ENCODE data around the gene DRC7.

The DRC7 gene

GRCh38 chr16:57761957-57762356 is 67.4 kb downstream of the DRC7 start:
- Histone ChIP-seq H3K79me2 (no peaks in the 10 kb centered on the region), H3K9me3 (ENCODE audit: control insufficient read depth, low read length) (no peaks in the 10 kb centered on the region), H3K36me3 (ENCODE audit: control insufficient read depth, insufficient read depth, low read length) (no peaks in the 10 kb centered on the region), H3K9ac (no peak overlapping the region), H3K4me3 (ENCODE audit: low read depth, low read length) (no peak overlapping the region), H3K27me3 (ENCODE audit: control insufficient read depth, insufficient read depth, low read length) (no peaks in the 10 kb centered on the region), H3K4me2 (ENCODE audit: low read length) (no peak overlapping the region), H2AFZ (no peak overlapping the region), H3K4me1 (no peaks in the 10 kb centered on the region), H3K27ac (no peak overlapping the region)
- no peak for TF ChIP-seq CTCF (IDR thresholded peaks at IDR 0.05)

- no peaks in the 10 kb centered on the region for H3K79me2 ChIP-seq
- H2AFZ ChIP-seq = no peak overlapping the region
- H3K4me3 ChIP-seq (ENCODE audit: low read depth, low read length) = no peak overlapping the region
- no peaks in the 10 kb centered on the region for H3K27me3 ChIP-seq (ENCODE audit: control insufficient read depth, insufficient read depth, low read length)
- no peaks in the 10 kb centered on the region for H3K4me1 ChIP-seq
- TF ChIP-seq CTCF (IDR thresholded peaks at IDR 0.05) = no peak
- H3K4me2 ChIP-seq (ENCODE audit: low read length) = no peak overlapping the region
- no peaks in the 10 kb centered on the region for H3K36me3 ChIP-seq (ENCODE audit: control insufficient read depth, insufficient read depth, low read length)
- no peaks in the 10 kb centered on the region for H3K9me3 ChIP-seq (ENCODE audit: control insufficient read depth, low read length)
- no peak overlapping the region for H3K27ac ChIP-seq
- no peak overlapping the region for H3K9ac ChIP-seq
Observed at GRCh38 chr16:57762365-57763040, 67.9 kb downstream of the DRC7 start.

- Histone ChIP-seq H2AFZ (no peak overlapping the region), H3K9me3 (ENCODE audit: control insufficient read depth, low read length) (no peaks in the 10 kb centered on the region), H3K4me3 (ENCODE audit: low read depth, low read length) (no peak overlapping the region), H3K4me2 (ENCODE audit: low read length) (no peak overlapping the region), H3K36me3 (ENCODE audit: control insufficient read depth, insufficient read depth, low read length) (no peaks in the 10 kb centered on the region), H3K27me3 (ENCODE audit: control insufficient read depth, insufficient read depth, low read length) (no peaks in the 10 kb centered on the region), H3K4me1 (no peaks in the 10 kb centered on the region), H3K27ac (no peak overlapping the region), H3K79me2 (no peaks in the 10 kb centered on the region), H3K9ac (no peak overlapping the region)
- no peak for TF ChIP-seq CTCF (IDR thresholded peaks at IDR 0.05)
Observed at GRCh38 chr16:57763285-57764005, 68.8 kb downstream of the DRC7 start.

GRCh38 chr16:57764006-57764340 is 69.4 kb downstream of the DRC7 start:
- no peaks in the 10 kb centered on the region for H3K36me3 ChIP-seq (ENCODE audit: control insufficient read depth, insufficient read depth, low read length)
- no peaks in the 10 kb centered on the region for H3K4me1 ChIP-seq
- no peak overlapping the region for H3K9ac ChIP-seq
- no peak overlapping the region for H2AFZ ChIP-seq
- H3K4me2 ChIP-seq (ENCODE audit: low read length) = no peak overlapping the region
- H3K4me3 ChIP-seq (ENCODE audit: low read depth, low read length) = no peak overlapping the region
- no peak for TF ChIP-seq CTCF (IDR thresholded peaks at IDR 0.05)
- H3K27me3 ChIP-seq (ENCODE audit: control insufficient read depth, insufficient read depth, low read length) = no peaks in the 10 kb centered on the region
- H3K79me2 ChIP-seq = no peaks in the 10 kb centered on the region
- no peak overlapping the region for H3K27ac ChIP-seq
- no peaks in the 10 kb centered on the region for H3K9me3 ChIP-seq (ENCODE audit: control insufficient read depth, low read length)

Data from parathyroid adenoma (tissue), 2 donors.